ENCODE measurements around the gene EVA1B. TPM values are rescaled to one million over a fixed set of nuclear protein-coding genes. Genes with fewer than 3 reads are reported as not detected.

Gene EVA1B
- total and polyA plus RNA-seq, 2 donors (not counting 1 experiment from before 2014, with no cell fraction given): 0.67 to 2.9 TPM

- WGBS (ENCODE audit: insufficient coverage): 80% methylated on average over 6 of the region's 6 CpGs
- TF ChIP-seq EZH2 (IDR thresholded peaks at IDR 0.05; ENCODE audit: borderline replicate concordance, insufficient read depth, low read depth, low read length, poor library complexity, severe bottlenecking): no peak
- TF ChIP-seq CTCF (IDR thresholded peaks at IDR 0.05): no peak
- Histone ChIP-seq H2AFZ (ENCODE audit: insufficient read depth, low read depth, low read length, poor library complexity, severe bottlenecking) (no peak overlapping the region), H3K79me2 (ENCODE audit: control insufficient read depth, insufficient read depth, low read length) (no peaks in the 10 kb centered on the region), H3K27ac (ENCODE audit: low read length in 2 of 2) (no peak overlapping the region), H3K27me3 (replicated peaks in 1 of 4; ENCODE audit: control extremely low read depth in 1 of 4, control insufficient read depth in 3 of 4, insufficient read depth in 4 of 4, low read length in 3 of 4) (peaks cover 0 to 27% (median 10%) of the 10 kb centered on the region in 4 experiments), H4K20me1 (ENCODE audit: control insufficient read depth, insufficient read depth, low read length, poor library complexity, severe bottlenecking) (no peaks in the 10 kb centered on the region), H3K9me3 (ENCODE audit: control extremely low read depth in 1 of 3, control insufficient read depth in 2 of 3, insufficient read depth in 1 of 3, low read length in 2 of 3) (no peaks in the 10 kb centered on the region), H3K4me1 (ENCODE audit: control insufficient read depth in 2 of 2, insufficient read depth in 2 of 2, low read length in 2 of 2) (peaks cover 10 to 11% of the 10 kb centered on the region in 2 donors), H3K36me3 (replicated peaks in 1 of 2; ENCODE audit: control extremely low read depth in 1 of 2, control insufficient read depth in 1 of 2, extremely low read depth in 1 of 2, insufficient read depth in 2 of 2, low read length in 1 of 2) (no peaks in the 10 kb centered on the region), H3K4me2 (replicated peaks; ENCODE audit: low read depth, low read length, poor library complexity, severe bottlenecking) (no peak overlapping the region), H3K4me3 (ENCODE audit: control extremely low read depth in 1 of 5, extremely low read depth in 1 of 5, insufficient read depth in 1 of 5, low read depth in 2 of 5, low read length in 4 of 5) (no peak overlapping the region), H3K9ac (ENCODE audit: low read length) (no peak overlapping the region)
- peaks cover 13% of the 10 kb centered on the region for H3K4me1 Mint-ChIP-seq
- H3K27ac Mint-ChIP-seq: no peak overlapping the region
- H3K9me3 Mint-ChIP-seq (ENCODE audit: insufficient read depth): no peaks in the 10 kb centered on the region
- ChIA-PET POLR2A (no interaction called here), CTCF (no interaction called here)
- H3K27me3 Mint-ChIP-seq: peaks cover 52% of the 10 kb centered on the region
- no peak for DNase-seq
- no peak overlapping the region for H3K4me3 Mint-ChIP-seq
- intact Hi-C loops (cut with micrococcal nuclease): no loop called here
- ATAC-seq (ENCODE audit: low read depth): no peak
Observed at GRCh38 chr1:36328713-36329112, 5.3 kb upstream of the EVA1B start.

GRCh38 chr1:36328088-36328480 is 4.6 kb upstream of the EVA1B start:
- no peak overlapping the region for H3K27ac ChIP-seq (ENCODE audit: low read length in 2 of 2)
- no peaks in the 10 kb centered on the region for H3K9me3 ChIP-seq (ENCODE audit: control extremely low read depth in 1 of 3, control insufficient read depth in 2 of 3, insufficient read depth in 1 of 3, low read length in 2 of 3)
- ATAC-seq (ENCODE audit: low read depth) (no peak), DNase-seq (no peak)
- intact Hi-C loops (cut with micrococcal nuclease): no loop called here
- H3K4me2 ChIP-seq (replicated peaks; ENCODE audit: low read depth, low read length, poor library complexity, severe bottlenecking): no peak overlapping the region
- no peaks in the 10 kb centered on the region for H4K20me1 ChIP-seq (ENCODE audit: control insufficient read depth, insufficient read depth, low read length, poor library complexity, severe bottlenecking)
- H3K27me3 ChIP-seq (replicated peaks in 1 of 4; ENCODE audit: control extremely low read depth in 1 of 4, control insufficient read depth in 3 of 4, insufficient read depth in 4 of 4, low read length in 3 of 4): peaks cover 0 to 28% (median 10%) of the 10 kb centered on the region in 4 experiments
- no peak overlapping the region for H3K27ac Mint-ChIP-seq
- no peaks in the 10 kb centered on the region for H3K9me3 Mint-ChIP-seq (ENCODE audit: insufficient read depth)
- H3K4me1 Mint-ChIP-seq: peaks cover 14% of the 10 kb centered on the region
- 89% methylated on average over 6 of the region's 6 CpGs for WGBS (ENCODE audit: insufficient coverage)
- peaks cover 10 to 13% of the 10 kb centered on the region in 2 donors for H3K4me1 ChIP-seq (ENCODE audit: control insufficient read depth in 2 of 2, insufficient read depth in 2 of 2, low read length in 2 of 2)
- peaks cover 52% of the 10 kb centered on the region for H3K27me3 Mint-ChIP-seq
- H3K36me3 ChIP-seq (replicated peaks in 1 of 2; ENCODE audit: control extremely low read depth in 1 of 2, control insufficient read depth in 1 of 2, extremely low read depth in 1 of 2, insufficient read depth in 2 of 2, low read length in 1 of 2): no peaks in the 10 kb centered on the region
- no peak for TF ChIP-seq CTCF (IDR thresholded peaks at IDR 0.05)
- no peak for TF ChIP-seq EZH2 (IDR thresholded peaks at IDR 0.05; ENCODE audit: borderline replicate concordance, insufficient read depth, low read depth, low read length, poor library complexity, severe bottlenecking)
- no peak overlapping the region for H2AFZ ChIP-seq (ENCODE audit: insufficient read depth, low read depth, low read length, poor library complexity, severe bottlenecking)
- H3K79me2 ChIP-seq (ENCODE audit: control insufficient read depth, insufficient read depth, low read length): no peaks in the 10 kb centered on the region
- CTCF ChIA-PET: no interaction called here
- H3K4me3 ChIP-seq (ENCODE audit: control extremely low read depth in 1 of 5, extremely low read depth in 1 of 5, insufficient read depth in 1 of 5, low read depth in 2 of 5, low read length in 4 of 5): no peak overlapping the region
- POLR2A ChIA-PET: no interaction called here
- H3K4me3 Mint-ChIP-seq: no peak overlapping the region
- H3K9ac ChIP-seq (ENCODE audit: low read length): no peak overlapping the region

All from B cell (primary cell).